Measurements from ENCODE around the gene ZC3H7A. TPM values are rescaled to one million over a fixed set of nuclear protein-coding genes. Genes with fewer than 3 reads are reported as not detected.

ZC3H7A gene
- total RNA-seq, 1 donor from 2014 or later: 52.6 TPM

DNA sequence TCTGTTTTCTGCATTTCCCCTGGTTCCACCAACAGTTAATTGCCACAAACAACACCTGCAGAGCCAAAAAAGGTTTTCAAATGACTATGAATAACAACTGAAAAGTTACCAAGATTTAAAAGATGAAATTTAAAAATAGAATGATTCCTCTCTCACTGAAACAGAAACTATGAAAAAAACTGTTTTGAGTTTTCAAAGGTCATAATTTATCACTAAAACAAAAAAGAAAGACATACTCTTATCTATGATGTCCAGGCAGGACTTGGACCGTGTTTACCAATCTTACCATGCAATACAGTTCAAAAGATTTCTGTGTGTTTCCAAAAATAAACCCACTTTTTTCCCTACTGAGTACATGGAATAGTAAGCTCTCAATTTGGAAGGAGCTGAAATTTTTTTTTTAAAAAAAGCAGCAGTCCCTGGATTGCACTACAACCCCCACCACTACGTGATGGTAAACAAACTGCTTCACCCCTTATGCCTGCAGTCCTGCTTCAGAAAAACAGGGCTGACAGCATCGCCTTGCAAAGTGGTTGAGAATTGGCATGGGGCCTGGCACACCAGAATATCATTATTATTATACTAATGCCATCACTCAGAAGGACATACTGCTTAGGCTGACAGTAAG is 62.9 kb downstream of the ZC3H7A start:
- H3K36me3 ChIP-seq (ENCODE audit: control insufficient read depth, insufficient read depth, low read length): peaks cover 3% of the 10 kb centered on the region
- no peaks in the 10 kb centered on the region for H3K27me3 ChIP-seq (ENCODE audit: control insufficient read depth, insufficient read depth, low read length)
- TF ChIP-seq, protein P1, sequence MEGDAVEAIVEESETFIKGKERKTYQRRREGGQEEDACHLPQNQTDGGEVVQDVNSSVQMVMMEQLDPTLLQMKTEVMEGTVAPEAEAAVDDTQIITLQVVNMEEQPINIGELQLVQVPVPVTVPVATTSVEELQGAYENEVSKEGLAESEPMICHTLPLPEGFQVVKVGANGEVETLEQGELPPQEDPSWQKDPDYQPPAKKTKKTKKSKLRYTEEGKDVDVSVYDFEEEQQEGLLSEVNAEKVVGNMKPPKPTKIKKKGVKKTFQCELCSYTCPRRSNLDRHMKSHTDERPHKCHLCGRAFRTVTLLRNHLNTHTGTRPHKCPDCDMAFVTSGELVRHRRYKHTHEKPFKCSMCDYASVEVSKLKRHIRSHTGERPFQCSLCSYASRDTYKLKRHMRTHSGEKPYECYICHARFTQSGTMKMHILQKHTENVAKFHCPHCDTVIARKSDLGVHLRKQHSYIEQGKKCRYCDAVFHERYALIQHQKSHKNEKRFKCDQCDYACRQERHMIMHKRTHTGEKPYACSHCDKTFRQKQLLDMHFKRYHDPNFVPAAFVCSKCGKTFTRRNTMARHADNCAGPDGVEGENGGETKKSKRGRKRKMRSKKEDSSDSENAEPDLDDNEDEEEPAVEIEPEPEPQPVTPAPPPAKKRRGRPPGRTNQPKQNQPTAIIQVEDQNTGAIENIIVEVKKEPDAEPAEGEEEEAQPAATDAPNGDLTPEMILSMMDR (IDR thresholded peaks at IDR 0.05; ENCODE audit: insufficient read depth, low read length, poor library complexity, severe bottlenecking): no peak
- DNase-seq (ENCODE audit: low read depth): no peak
- H3K4me3 ChIP-seq (ENCODE audit: low read depth, low read length): no peak overlapping the region

DNA sequence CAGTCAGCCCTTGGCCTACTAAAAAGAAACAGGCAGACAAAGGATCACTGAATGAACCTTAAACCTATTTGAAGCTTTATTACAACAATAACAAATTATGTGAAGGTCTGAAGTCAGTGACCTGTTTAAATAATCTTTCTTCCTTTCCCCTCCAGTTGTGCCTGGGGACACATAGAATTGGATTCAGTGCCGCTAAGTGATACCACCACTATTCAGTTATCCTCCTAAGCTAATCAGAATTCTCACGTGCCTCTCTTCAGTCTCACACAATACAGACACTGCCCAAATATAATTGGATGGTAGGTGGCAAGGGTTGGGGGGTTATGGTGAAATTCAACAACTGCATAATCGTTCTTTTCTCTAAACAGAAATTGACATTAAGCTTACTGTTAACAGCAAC is 65.8 kb downstream of the ZC3H7A start:
- H3K4me3 ChIP-seq (ENCODE audit: low read depth, low read length): no peak overlapping the region
- H3K36me3 ChIP-seq (ENCODE audit: control insufficient read depth, insufficient read depth, low read length): peaks cover 1% of the 10 kb centered on the region
- no peaks in the 10 kb centered on the region for H3K27me3 ChIP-seq (ENCODE audit: control insufficient read depth, insufficient read depth, low read length)
- TF ChIP-seq, protein P1 (IDR thresholded peaks at IDR 0.05; ENCODE audit: insufficient read depth, low read length, poor library complexity, severe bottlenecking): no peak
- no peak for DNase-seq (ENCODE audit: low read depth)

DNA sequence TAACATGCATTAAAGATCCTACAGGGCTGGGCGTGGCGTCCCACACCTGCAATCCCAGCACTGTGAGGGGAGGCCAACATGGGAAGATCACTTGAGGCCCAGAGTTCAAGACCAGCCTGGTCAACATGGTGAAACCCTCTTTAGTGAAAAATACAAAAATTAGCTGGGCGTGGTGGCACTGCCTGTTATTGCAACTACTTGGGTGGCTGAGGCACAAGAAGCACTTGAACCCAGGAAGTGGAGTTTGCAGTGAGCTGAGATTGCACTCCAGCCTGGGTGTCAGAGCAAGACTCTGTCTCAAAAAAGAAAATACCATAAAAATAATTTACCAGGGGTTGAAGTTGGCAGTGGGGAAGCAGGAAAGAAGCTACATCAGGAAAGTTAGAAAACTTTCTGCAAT is 67.3 kb downstream of the ZC3H7A start:
- DNase-seq (ENCODE audit: low read depth): no peak
- Histone ChIP-seq H3K4me3 (ENCODE audit: low read depth, low read length) (no peak overlapping the region), H3K27me3 (ENCODE audit: control insufficient read depth, insufficient read depth, low read length) (no peaks in the 10 kb centered on the region), H3K36me3 (ENCODE audit: control insufficient read depth, insufficient read depth, low read length) (peaks cover 1% of the 10 kb centered on the region)
- TF ChIP-seq, protein P1 (IDR thresholded peaks at IDR 0.05; ENCODE audit: insufficient read depth, low read length, poor library complexity, severe bottlenecking): no peak

DNA sequence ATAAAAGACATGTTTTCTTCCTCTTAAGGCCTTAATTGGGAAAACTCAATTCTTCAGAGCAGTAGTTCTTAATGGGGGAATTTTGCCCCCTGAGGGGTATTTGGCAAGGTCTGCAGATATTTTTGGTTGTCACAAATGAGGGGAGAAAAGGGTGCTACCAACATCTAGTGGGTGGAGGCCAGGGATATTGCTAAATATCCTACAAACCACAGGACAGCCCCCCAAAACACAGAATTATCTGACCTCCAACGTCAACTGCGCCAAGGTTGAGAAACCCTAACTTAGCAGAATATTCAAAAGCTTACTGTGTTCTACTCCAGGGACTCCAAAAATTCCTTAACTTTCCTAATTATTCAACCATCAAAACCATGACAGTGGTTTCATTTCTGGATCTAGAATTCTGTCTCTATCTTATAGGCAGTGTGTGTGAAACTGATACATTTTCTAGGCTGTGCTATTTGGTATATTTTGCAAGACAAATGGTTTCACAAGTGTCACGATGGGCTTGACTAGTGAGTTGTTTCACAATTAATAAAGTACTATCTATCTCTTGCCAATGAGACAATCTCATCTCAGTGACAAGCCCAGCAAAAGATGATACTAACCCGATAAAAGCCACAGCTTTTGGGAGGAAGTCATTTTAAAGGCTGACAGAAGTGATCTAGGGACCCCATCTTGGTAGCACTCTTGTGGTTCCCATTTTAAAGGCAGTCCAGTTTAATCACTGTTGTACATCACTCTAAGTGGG is 69.1 kb downstream of the ZC3H7A start:
- no peak for DNase-seq (ENCODE audit: low read depth)
- Histone ChIP-seq H3K36me3 (ENCODE audit: control insufficient read depth, insufficient read depth, low read length) (no peaks in the 10 kb centered on the region), H3K27me3 (ENCODE audit: control insufficient read depth, insufficient read depth, low read length) (no peaks in the 10 kb centered on the region), H3K4me3 (ENCODE audit: low read depth, low read length) (no peak overlapping the region)
- TF ChIP-seq, protein P1 (IDR thresholded peaks at IDR 0.05; ENCODE audit: insufficient read depth, low read length, poor library complexity, severe bottlenecking): no peak

DNA sequence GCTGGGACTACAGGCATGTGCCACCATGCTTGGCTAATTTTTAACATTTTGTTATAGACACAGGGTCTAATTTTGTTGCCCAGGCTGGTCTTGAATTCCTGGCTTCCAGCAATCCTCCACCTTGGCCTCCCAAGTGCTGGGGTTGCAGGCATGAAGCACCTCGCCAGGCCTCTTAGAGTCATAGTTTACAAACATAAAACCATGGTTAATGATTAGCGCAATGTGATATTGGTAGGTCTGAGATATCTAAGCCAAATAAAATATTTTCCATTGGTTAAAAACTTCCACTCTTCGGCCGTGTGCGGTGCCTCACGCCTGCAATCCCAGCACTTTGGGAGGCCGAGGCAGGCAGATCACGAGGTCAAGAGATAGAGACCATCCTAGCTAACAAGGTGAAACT is 71.0 kb downstream of the ZC3H7A start:
- DNase-seq (ENCODE audit: low read depth): no peak
- no peaks in the 10 kb centered on the region for H3K36me3 ChIP-seq (ENCODE audit: control insufficient read depth, insufficient read depth, low read length)
- H3K4me3 ChIP-seq (ENCODE audit: low read depth, low read length): no peak overlapping the region

More for the DNA sequence above, 71.0 kb downstream of the ZC3H7A start:
- H3K27me3 ChIP-seq (ENCODE audit: control insufficient read depth, insufficient read depth, low read length): no peaks in the 10 kb centered on the region
- TF ChIP-seq, protein P1 (IDR thresholded peaks at IDR 0.05; ENCODE audit: insufficient read depth, low read length, poor library complexity, severe bottlenecking): no peak
